GM21423 (cell line): ENCODE measurements around the gene MAGEB17.
"Not testable (repeated sequence)": the region's sequence is repeated elsewhere in the genome, so short reads cannot be mapped to it uniquely, and the experiment has no call there.

ENCODE experiments used
- ATAC-seq: cut with Tn5 transposase; IDR thresholded peaks from one replicate; pipeline ENCODE4 v1.9.1; 2021; ENCODE audit warnings: mild to moderate bottlenecking, moderate library complexity; ENCODE audit not compliant: unreplicated experiment

MAGEB17 gene, protein sequence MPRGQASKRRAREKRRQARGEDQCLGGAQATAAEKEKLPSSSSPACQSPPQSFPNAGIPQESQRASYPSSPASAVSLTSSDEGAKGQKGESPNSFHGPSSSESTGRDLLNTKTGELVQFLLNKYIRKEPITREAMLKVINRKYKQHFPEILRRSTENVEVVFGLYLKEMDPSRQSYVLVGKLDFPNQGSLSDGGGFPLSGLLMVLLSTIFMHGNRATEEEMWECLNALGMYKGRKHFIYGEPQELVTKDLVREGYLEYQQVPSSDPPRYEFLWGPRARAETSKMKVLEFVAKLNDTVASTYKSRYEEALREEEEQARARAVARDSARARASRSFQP

DNA sequence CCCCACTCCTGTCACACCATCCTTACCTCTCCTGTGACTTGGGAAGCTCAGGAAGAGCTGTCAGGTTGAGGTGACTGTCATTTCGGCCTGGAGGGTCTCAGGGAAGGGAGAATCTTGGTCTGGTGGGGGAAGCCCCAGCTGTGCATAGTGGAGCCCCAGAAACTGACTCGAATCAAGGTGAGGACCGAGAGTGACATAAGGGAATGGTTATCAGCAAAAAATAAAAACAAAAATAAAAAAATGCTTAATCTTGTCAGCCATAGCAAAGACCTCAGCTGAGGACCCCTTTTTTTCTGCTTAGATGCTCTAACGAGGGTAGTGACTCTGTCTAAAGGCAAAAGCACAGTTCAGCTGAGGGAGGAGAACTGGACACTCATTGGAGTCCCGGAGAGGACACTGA is at the start of gene MAGEB17:
MAGEB17 (plus strand) TSS at position 301 of the 400 bp plus-strand sequence. CDS start 2,902 bp downstream, outside the sequence.
- ATAC-seq = no peak

DNA sequence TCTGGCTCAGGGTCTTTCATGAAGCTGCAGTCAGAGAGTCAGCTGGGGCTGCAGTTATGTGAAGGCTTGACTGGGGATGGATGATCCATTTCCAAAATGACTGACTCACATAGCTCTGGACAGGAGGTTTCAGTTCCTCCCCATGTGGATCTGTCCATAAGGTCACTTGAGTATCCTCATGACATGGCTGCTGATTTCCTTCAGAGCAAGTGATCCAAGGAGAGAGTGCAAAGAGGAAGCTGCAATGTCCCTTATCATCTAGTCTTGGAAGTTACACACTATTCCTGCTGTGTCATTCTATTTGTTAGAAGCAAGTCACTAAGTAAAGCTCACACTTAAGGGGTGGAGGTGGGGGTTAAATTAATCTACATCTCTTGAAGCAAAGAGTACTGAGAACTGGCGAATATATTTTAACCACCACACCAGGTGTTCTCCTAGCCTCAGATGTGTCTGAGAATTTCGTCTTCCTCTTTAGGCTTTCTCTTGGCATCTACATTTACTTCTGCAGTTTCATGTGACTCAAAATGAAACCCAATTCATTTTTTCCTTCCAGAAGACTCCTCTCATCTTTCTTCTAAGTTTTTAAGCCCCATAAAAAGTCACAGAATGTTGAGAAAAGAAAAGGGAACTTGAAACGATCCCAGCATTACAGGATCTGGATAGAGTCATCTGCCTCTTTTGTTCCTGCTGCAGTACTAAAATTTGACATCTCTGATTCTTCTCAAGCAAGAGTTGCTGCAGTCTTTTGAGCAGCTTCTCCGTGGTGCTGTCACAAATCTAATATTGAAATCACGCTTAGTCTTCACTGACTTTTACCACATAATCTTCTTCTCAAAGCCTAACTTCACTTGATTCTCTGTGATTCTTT is 47.7 kb upstream of the MAGEB17 start:
- ATAC-seq = peak; percentile 83

DNA sequence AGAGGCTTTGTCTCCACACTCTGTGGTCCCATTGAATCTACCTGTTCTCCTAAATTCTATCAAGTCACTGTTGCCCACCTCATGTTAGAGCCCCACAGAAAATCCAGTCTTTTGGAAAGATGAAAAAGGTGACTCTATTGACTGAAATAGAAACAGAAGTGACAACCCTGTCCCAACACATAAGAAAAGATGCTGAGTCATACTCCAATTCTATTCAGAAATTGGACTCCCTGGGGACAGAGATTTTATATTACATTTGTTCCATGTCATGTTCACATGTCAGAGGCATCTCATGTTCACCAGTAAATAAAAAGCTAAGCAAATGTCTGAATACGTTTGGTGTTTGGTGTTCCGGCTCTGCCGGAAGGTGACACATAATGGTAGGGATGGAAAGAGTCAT is 46.9 kb upstream of the MAGEB17 start:
- ATAC-seq = no peak

DNA sequence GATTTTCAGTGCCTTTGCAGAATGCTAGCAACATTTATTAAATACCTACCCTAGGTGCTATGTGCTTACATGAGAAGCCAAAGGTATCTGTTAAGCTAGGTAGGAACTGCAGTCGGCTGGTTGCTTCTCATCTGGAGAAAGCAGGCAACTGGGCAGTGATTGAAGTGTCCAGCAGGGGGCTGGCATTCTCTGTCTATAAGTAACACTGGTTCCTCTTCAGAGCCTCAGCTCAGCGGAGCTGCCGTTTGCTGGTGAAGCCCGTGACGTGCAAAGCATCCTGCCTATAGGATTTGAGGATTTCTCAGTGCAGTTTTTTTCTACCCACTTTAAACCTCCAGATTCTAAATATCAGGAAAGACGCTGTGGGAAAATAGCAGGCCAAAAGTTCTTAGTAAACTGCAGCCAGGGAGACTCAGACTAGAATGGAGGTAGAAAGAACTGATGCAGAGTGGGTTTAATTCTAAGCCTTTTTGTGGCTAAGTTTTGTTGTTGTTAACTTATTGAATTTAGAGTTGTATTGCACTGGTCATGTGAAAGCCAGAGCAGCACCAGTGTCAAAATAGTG is 44.0 kb upstream of the MAGEB17 start, which contains the start of gene GRPR:
GRPR (plus strand) TSS at position 344 of the 565 bp plus-strand sequence. CDS start 389 bp downstream, outside the sequence.
- ATAC-seq = no peak

DNA sequence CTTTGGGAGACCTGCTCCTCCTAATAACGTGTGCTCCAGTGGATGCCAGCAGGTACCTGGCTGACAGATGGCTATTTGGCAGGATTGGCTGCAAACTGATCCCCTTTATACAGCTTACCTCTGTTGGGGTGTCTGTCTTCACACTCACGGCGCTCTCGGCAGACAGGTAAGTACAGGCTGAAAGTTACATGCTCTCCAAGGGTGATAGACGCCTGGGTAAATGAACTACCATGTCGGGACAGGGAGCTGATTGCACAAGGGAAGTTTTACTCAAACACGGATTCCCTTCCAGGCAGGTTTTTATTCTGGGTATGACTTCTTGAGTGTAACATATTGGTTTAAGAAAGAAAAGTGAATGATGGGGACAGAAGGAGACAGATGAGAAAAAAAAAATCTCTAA is 43.1 kb upstream of the MAGEB17 start:
- no peak for ATAC-seq

DNA sequence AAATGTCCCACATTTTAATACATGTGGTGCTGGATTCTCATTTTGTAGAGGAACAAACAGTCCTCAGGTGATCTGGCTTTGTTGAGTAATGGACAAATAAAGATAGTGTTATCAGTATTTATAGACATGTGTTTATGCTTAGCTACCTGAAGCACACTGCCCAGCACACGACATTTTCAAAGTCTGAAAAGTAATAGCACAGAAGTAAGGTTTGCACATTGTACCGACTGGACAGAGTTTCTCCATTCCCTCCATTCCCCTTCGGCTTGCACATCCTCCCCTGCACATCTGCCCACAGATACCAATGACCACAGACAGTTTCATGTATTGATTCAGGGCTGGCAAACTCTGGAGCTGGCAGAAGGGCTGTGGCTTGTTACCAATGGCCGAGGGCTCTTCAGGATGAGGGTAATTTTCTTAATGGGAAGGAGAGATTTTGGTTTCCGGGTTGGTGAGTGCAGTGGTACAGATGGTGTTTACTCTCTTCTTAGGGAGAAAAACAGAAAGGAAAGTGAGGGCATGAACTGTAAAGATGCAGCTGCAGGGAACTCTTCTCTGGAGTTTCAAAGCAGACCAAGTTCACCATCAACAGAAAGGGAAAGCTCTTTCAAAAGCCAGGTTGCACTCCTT is 41.6 kb upstream of the MAGEB17 start:
- no peak for ATAC-seq

DNA sequence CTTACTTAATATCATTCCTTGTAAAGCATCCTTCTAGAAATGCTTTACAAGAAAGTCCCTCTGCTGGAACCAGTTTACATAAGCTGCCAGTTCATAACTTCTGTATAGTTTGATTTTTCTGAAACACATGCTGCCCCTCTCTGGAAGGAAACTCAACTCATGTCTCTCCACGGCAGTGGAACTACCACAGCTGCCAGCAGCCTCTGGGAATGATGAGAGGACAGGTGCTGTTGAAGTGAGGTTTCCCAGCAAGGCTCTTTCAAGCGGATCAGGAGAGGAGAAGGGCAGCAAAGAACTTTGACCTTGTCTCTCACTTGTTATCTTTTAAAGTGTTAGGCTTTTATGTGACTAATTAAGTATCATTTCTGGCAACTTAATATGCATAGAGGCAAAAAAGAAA is 36.6 kb upstream of the MAGEB17 start:
- ATAC-seq = no peak

DNA sequence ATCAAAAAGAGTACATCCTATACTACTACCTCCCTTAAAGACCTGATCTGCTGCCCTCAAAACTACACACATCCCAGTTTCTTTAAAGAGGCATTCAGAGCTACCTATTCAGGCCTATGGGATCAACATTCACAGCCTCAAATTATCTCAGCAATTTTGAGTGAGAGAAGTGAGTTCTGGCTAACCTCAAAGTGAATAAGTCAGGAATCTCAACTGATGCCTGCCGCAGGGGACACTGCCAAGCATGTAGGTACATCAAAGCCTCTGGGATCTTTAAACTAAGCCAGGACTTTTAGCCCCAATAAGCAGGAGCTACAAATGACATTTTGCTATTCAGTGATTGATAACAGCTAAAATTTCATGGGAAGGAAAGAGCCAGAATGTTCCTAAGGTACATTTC is 32.3 kb upstream of the MAGEB17 start:
- no peak for ATAC-seq

DNA sequence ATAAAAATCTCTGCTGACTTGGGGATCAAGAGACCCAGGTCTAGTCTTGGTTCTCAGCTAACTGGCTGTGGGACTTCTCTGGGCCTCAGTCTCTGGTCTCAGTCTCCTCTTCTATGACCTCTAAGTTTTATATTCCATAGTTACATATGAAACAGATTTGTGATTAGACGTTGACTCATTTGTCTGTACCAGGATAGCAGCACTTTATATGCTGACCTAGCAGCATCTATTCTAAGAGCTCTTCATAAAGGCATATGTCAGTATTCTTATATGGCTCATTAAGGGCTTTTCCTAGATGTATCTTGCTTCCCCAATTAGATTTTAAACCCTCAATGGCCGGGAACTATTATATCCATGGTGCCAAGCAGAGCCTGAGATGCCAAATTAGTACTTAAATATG is 31.2 kb upstream of the MAGEB17 start:
- ATAC-seq = no peak

DNA sequence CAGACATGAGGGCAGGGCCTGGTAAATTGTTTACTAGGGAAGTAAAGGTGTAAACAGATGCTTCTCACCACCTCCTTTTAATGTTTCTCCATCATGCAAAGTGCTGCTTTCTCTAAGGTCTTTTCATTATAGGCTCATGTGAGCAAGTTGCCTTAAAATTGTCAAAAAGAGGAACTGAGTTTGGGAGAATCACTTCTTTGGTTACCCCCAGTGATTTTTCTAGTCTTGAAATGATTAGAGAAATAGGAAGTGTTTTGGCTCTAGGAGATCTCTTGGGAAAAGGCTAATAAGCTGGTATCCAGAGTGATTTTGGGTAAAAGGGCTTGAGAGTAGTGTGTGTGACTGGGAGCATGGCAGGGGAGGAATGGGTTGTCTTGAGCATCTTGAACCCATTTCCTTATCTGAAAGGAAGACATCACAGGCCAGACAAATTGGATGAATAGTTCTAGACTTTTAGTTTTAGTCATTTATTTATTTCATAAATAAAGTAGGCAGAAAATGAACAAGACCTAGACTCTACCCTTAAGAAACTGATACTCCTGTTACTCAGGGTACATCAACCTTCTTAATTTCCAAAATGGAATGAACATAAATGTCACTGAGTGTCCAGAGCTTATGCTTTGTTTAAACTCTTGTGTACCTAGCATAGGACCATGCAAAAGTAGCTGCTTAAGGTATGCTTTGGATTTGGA is 29.7 kb upstream of the MAGEB17 start:
- ATAC-seq = peak; percentile 70

DNA sequence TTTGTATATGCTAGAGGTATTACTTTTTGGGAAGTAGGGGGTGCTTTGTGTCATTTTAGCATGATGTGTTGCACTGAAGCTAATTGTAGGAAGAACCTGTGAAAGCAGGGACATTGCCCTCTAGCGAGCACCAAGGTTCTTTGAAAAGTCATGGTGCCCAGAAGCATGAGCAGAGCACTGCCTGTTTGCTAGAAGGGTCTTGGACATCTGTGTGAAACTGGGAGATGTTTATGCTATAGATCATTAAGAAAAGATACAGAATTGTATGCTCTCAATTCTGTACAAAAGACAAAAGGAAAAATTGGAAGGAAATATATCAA is 29.2 kb upstream of the MAGEB17 start:
- ATAC-seq = peak; percentile 33

DNA sequence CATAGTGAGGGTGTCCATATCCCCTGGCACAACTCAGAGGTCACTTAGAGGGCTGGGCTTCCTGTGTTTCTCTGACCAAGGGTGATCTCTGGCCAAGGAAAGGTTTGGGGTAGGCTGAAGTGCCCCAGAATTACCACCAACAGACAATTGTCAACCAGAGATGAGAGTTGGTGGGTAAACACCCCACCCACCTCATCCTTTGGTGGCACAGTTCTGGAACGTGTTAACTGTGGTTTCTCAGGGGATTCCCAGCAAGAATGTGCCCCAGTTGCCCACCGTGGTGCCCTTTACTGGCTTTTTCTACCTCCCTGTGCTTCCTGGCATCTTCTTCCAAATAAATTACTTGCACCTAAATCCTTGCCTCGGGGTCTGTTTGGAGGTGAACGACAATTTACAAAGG is 26.8 kb upstream of the MAGEB17 start:
- no peak for ATAC-seq

DNA sequence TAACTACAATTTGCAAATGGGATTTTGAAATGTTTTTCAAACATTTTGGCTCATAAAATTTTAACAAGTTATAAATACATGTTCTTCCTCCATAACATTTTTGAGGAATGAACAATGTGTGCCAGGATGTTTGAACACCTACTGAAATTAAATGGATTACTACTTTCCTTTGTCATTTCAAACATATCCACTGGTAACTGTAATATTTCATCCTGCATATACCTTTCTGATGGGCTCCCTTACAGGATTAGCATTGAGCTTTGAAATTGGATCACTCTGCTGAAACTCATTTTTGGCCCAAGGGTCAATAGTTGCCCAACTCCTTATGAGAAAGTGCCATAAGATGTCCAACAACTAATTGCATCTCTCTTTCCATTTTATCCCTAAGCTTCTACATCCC is 26.3 kb upstream of the MAGEB17 start:
- no peak for ATAC-seq

DNA sequence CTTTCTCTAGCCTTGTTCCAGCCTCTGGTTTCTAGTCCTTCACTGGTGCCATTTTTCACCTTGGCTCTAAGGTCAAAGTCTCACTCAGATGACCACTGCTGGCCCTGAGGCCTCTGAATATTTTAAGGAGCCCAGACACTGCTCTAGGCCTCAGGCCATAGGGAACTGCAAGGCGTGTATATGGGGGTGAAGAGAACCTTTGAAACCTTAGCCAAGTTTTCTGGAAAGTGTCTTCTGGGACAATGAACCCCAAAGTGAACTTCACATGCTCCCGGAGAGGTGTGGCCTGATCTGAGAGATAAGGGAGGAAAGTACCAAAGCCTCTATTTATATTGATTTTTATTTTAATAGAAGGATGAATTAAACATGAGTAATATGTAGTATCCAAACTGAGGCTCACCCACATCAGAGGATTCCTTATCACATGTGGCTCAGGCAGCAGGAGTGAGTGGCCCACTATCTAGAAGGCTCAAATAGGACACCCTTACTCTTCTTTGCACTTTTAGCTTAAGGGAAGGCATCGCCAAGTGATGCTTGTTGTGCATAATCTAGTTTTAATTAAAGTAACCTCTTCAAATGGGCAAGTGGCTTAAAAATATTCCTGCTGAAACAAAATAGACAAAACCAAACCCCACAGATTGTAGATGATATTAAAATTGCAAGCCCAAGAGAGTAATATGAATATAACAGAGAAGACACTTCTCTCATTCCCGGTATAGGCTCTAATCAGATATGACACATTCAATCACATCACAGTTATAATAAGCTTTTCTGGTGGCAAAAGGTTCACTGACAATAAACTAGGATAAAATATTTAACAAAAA is 25.6 kb upstream of the MAGEB17 start:
- no peak for ATAC-seq

DNA sequence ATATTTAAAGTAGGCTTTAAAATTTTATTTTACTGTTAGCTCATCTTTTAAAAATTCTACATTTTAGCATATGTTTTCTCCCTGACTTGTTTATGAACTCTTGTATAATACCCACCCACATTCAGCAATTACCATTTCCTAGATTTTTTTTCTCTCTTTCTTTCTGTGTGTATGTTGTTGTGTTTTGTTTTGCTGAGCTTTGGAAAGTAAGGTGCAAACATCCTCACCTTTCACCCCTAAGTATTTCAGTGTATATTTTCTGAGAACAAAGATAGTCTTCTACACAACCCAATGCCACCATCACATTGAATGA is 25.1 kb upstream of the MAGEB17 start:
- no peak for ATAC-seq

DNA sequence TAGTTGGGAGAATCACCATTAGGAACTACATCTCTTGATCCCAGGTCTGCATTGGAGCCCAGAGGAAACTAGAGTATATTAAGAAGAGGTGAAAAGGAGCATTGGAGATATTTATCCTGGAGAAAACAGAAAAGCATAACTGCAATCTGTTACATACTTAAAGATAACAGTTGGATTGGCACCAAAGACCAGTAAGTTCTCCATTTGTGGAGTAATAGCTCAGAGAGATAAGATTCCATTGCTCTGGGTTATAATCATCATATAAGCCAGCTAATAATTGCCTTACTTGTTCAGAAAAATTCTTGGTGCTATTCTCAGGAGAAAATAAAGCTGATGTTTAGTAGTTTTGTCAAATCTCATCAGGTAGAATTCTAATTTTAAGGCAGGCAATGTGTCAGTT is 23.3 kb upstream of the MAGEB17 start:
- ATAC-seq = no peak

DNA sequence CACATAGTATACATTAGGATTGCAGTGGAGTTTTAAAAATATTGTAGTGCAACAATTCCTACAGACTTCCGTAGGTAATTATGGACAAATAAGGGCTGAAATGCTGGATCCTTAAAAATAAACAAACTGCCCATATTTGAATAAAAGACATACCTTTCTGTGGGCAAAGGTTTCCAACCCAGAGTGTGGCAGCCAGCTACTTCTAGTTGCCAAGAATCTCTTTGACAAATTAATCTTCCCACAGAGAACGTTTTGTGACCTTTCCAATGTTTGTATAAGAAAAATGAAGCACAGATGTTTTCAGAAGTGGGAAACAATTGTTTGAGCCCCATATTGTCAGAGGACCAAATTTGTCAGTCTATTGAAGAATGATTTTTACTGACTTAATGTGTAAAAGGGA is 22.9 kb upstream of the MAGEB17 start:
- ATAC-seq = no peak

DNA sequence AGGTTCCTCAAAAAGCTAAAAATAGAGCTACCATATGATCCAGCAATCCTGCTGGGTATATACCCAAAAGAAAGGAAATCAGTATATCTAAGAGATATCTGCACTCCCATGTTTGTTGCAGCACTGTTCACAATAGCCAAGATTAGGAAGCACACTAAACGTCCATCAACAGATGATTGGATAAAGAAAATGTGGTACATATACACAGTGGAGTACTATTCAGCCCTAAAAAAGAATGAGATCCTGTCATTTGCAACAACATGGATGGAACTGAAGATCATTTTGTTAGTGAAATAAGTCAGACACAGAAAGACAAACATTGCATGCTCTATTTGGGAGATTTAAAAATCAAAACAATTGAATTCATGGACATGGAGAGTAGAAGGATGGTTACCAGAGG is 22.2 kb upstream of the MAGEB17 start:
- ATAC-seq = not testable (repeated sequence)

DNA sequence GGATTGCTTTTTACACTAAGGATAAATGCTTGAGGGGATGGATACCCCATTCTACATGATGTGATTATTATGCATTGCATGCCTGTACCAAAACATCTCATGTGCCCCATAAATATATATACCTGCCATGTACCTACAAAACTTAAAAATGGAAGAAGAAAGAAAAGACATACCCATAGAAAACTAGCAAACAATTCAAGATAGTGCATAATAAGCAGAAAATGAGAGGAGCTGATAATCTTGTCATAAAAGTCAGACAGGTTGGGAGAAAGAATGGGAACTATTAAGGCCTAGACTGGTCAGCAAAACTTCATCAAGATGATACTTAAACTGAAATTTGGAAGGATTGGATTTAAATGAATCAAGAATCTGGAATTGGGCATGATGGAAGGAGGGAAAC is 21.6 kb upstream of the MAGEB17 start:
- no peak for ATAC-seq

DNA sequence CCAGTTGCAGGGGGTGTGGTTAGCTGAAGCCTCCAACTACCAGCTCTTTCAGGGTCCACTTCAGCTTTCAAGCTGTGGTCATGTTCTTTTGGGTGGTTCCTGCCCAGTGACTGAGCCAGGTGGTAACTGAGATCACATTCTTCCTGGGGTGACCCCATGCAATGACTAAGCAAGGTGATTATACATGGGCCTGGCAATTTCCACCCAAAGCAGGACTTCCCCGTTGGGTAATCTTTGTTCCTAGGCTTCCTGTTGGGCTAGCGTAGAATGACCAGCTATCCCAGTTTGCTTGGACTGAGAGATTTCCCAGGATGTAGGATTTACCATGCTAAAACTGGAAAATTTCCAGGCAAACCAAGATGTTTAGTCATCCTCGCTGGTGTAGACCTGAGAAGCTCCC is 18.4 kb upstream of the MAGEB17 start:
- ATAC-seq = no peak
